Measurements from ENCODE around the gene SLC25A40. TPM values are rescaled to one million over a fixed set of nuclear protein-coding genes. Genes with fewer than 3 reads are reported as not detected.

SLC25A40 gene
- polyA plus RNA-seq, 4 donors: 26.7 to 40.4 (median 38.6) TPM

- DNase-seq (ENCODE audit: low read depth in 4 of 4, low spot score in 3 of 4): no peak
Measured at GRCh38 chr7:87785368-87785995, 90.7 kb downstream of the SLC25A40 start.

GRCh38 chr7:87784424-87784823 is 91.7 kb downstream of the SLC25A40 start:
- DNase-seq (ENCODE audit: low read depth in 4 of 4, low spot score in 3 of 4): no peak

Other genes starting within 250 kb of the SLC25A40 start
- 1 to 10 TPM in 3 of 4 donors, under 1 TPM in 1; 0.22 to 1.4 (median 1.3) TPM for gene RUNDC3B, start 248.0 kb downstream of the SLC25A40 start, polyA plus RNA-seq (ENCODE audit: insufficient read length in 4 of 4)
- gene DBF4, start 133 bp upstream of the SLC25A40 start, polyA plus RNA-seq (ENCODE audit: insufficient read length in 4 of 4): 10 to 100 TPM; 14.1 to 20.1 (median 17.5) TPM
- gene ADAM22, start 57.9 kb upstream of the SLC25A40 start, polyA plus RNA-seq (ENCODE audit: insufficient read length in 4 of 4): 10 to 100 TPM in 3 of 4 donors, 1 to 10 TPM in 1; 3.7 to 14.9 (median 12.9) TPM